Loucy (cell line): ENCODE data around the gene CPNE2.

Experiments
- H2AFZ ChIP-seq: fragments of 200-600 bp; sonication (generic); 2 replicates; pipeline ENCODE4 v1.6.0; 2016; ENCODE audit warnings: antibody characterized with exemption, mild to moderate bottlenecking, low read length, moderate library complexity
- H3F3A ChIP-seq: fragments of 200-600 bp; 2 replicates; pipeline ENCODE4 v1.6.0; 2016; ENCODE audit warnings: antibody characterized with exemption, low read depth, mild to moderate bottlenecking
- H3K27me3 ChIP-seq: fragments of 200-600 bp; sonication (generic); 2 replicates; pipeline ENCODE4 v1.6.1; 2014; ENCODE audit warnings: low read length, mild to moderate bottlenecking; ENCODE audit not compliant: insufficient read depth, poor library complexity, severe bottlenecking
- H3K36me3 ChIP-seq: fragments of 200-600 bp; sonication (generic); 2 replicates; pipeline ENCODE4 v1.6.1; 2016; ENCODE audit warnings: low read length; ENCODE audit not compliant: insufficient read depth
- H3K4me1 ChIP-seq: fragments of 200-600 bp; sonication (generic); 2 replicates; pipeline ENCODE4 v1.5.1; 2014; ENCODE audit warnings: low read length, mild to moderate bottlenecking; ENCODE audit not compliant: insufficient read depth, poor library complexity, severe bottlenecking
- H3K4me2 ChIP-seq: fragments of 200-600 bp; sonication (generic); 2 replicates; pipeline ENCODE4 v1.6.0; 2014; ENCODE audit warnings: antibody characterized with exemption, low read length, low read depth, mild to moderate bottlenecking; ENCODE audit not compliant: poor library complexity, severe bottlenecking
- H3K4me3 ChIP-seq: fragments of 200-600 bp; sonication (generic); 2 replicates; pipeline ENCODE4 v1.5.1; 2014; ENCODE audit warnings: low read length, mild to moderate bottlenecking, mixed read lengths; ENCODE audit not compliant: poor library complexity, severe bottlenecking
- H3K79me2 ChIP-seq: fragments of 200-600 bp; sonication (generic); 2 replicates; pipeline ENCODE4 v1.6.1; 2014; ENCODE audit warnings: low read length; ENCODE audit not compliant: insufficient read depth
- H3K9ac ChIP-seq: fragments of 200-600 bp; sonication (generic); 2 replicates; pipeline ENCODE4 v1.6.0; 2014; ENCODE audit warnings: mild to moderate bottlenecking, low read depth, low read length, moderate library complexity; ENCODE audit not compliant: poor library complexity, severe bottlenecking
- H3K9me2 ChIP-seq: fragments of 200-600 bp; sonication (generic); replicated peaks from 2 replicates; pipeline ENCODE4 v1.6.1; 2016; ENCODE audit warnings: low read depth, low read length, mixed read lengths
- H3K9me3 ChIP-seq: fragments of 200-600 bp; sonication (generic); 2 replicates; pipeline ENCODE4 v1.6.1; 2014; ENCODE audit warnings: mild to moderate bottlenecking, antibody characterized with exemption, low read length, low read depth; ENCODE audit not compliant: insufficient read depth
- H4K20me1 ChIP-seq: fragments of 200-600 bp; sonication (generic); 2 replicates; pipeline ENCODE4 v1.6.0; 2014; ENCODE audit warnings: antibody characterized with exemption, low read length, mild to moderate bottlenecking; ENCODE audit not compliant: insufficient read depth, poor library complexity, severe bottlenecking
- CTCF ChIP-seq: fragments of 200-600 bp; sonication (generic); conservative IDR thresholded peaks from 2 replicates; pipeline ENCODE4 v1.5.1; 2014; ENCODE audit warnings: mild to moderate bottlenecking, antibody characterized with exemption, low read length
- EZH2phosphoT487 ChIP-seq: fragments of 200-600 bp; IDR thresholded peaks from 2 replicates; pipeline ENCODE4 v1.6.1; 2018; ENCODE audit warnings: antibody characterized with exemption, mild to moderate bottlenecking, moderate library complexity, borderline replicate concordance

CPNE2 gene

GRCh38 chr16:57128771-57129389, 36.5 kb downstream of the CPNE2 start:
- Histone ChIP-seq H3K9me3 (no peaks in the 10 kb centered on the region), H2AFZ (no peak overlapping the region), H3K27me3 (no peaks in the 10 kb centered on the region), H3K4me3 (peak overlapping the region; percentile 11), H3K9me2 (no peaks in the 10 kb centered on the region), H3K79me2 (no peaks in the 10 kb centered on the region), H4K20me1 (no peaks in the 10 kb centered on the region), H3K4me2 (peak overlapping the region; percentile 25), H3K9ac (peak overlapping the region; percentile 60), H3F3A (no peaks in the 10 kb centered on the region), H3K4me1 (peaks cover 32% of the 10 kb centered on the region), H3K36me3 (no peaks in the 10 kb centered on the region; the same call in 1 of the 2 replicates)
- TF ChIP-seq CTCF: no peak

GRCh38 chr16:57130950-57131321, 38.6 kb downstream of the CPNE2 start:
- Histone ChIP-seq H2AFZ (no peak overlapping the region), H3K9ac (no peak overlapping the region), H3K4me2 (no peak overlapping the region), H3K4me1 (peaks cover 52% of the 10 kb centered on the region), H3F3A (no peaks in the 10 kb centered on the region), H4K20me1 (no peaks in the 10 kb centered on the region), H3K27me3 (no peaks in the 10 kb centered on the region), H3K9me2 (no peaks in the 10 kb centered on the region), H3K36me3 (no peaks in the 10 kb centered on the region), H3K4me3 (no peak overlapping the region), H3K79me2 (no peaks in the 10 kb centered on the region), H3K9me3 (no peaks in the 10 kb centered on the region)
- TF ChIP-seq EZH2phosphoT487: no peak
- TF ChIP-seq CTCF: no peak

GRCh38 chr16:57131351-57131970, 39.1 kb downstream of the CPNE2 start:
- no peaks in the 10 kb centered on the region for H3K9me2 ChIP-seq

More at GRCh38 chr16:57131351-57131970, 39.1 kb downstream of the CPNE2 start:
- Histone ChIP-seq H3K9ac (peak overlapping the region; percentile 44), H3K9me3 (no peaks in the 10 kb centered on the region), H3K4me2 (peak overlapping the region; percentile 60), H3K4me1 (peaks cover 56% of the 10 kb centered on the region), H3K4me3 (no peak overlapping the region), H2AFZ (no peak overlapping the region), H3K27me3 (no peaks in the 10 kb centered on the region), H3K36me3 (no peaks in the 10 kb centered on the region), H3F3A (no peaks in the 10 kb centered on the region), H4K20me1 (no peaks in the 10 kb centered on the region), H3K79me2 (no peaks in the 10 kb centered on the region)
- TF ChIP-seq EZH2phosphoT487: no peak
- TF ChIP-seq CTCF: no peak
